SK-N-SH treated with all-trans-retinoic acid at 6 μM for 48 hours (cell line): ENCODE measurements around the gene PDF.
"Not testable (repeated sequence)": the region's sequence is repeated elsewhere in the genome, so short reads cannot be mapped to it uniquely, and the experiment has no call there.

Experiments used
- ATAC-seq: fragments of 200-7000 bp; cut with Tn5 transposase; 3 replicates; pipeline ENCODE4 v1.9.1; 2020; ENCODE audit warnings: mild to moderate bottlenecking, moderate library complexity
- ARNTL ChIP-seq: fragments of 450-650 bp; formaldehyde crosslinking; IDR thresholded peaks from 2 replicates; pipeline ENCODE4 v1.5.0; 2020; ENCODE audit warnings: low read depth, mild to moderate bottlenecking, moderate library complexity, borderline replicate concordance
- BACH2 ChIP-seq: fragments of 250-450 bp; sonication (Bioruptor Pico); IDR thresholded peaks from 2 replicates; pipeline ENCODE4 v1.9.0; 2021; ENCODE audit warnings: mild to moderate bottlenecking, borderline replicate concordance
- GLIS3 ChIP-seq: fragments of 250-450 bp; sonication (Bioruptor Pico); IDR thresholded peaks from 2 replicates; pipeline ENCODE4 v1.5.0; 2020; ENCODE audit warnings: mild to moderate bottlenecking, moderate library complexity
- ISL1 ChIP-seq: fragments of 250-450 bp; sonication (Bioruptor Pico); IDR thresholded peaks from 2 replicates; pipeline ENCODE4 v2.1.2; 2022; ENCODE audit warnings: mild to moderate bottlenecking, moderate library complexity
- PPARA ChIP-seq: fragments of 250-450 bp; sonication (Bioruptor Pico); IDR thresholded peaks from 2 replicates; pipeline ENCODE4 v1.5.0; 2020; ENCODE audit warnings: mild to moderate bottlenecking, borderline replicate concordance
- RARB ChIP-seq: fragments of 250-450 bp; sonication (Bioruptor Pico); IDR thresholded peaks from 2 replicates; pipeline ENCODE4 v1.8.0; 2021; ENCODE audit warnings: mild to moderate bottlenecking, moderate library complexity
- SNAI2 ChIP-seq: fragments of 250-450 bp; sonication (Bioruptor Pico); IDR thresholded peaks from 2 replicates; pipeline ENCODE4 v1.5.0; 2020; ENCODE audit warnings: mild to moderate bottlenecking, moderate library complexity
- TCF4 ChIP-seq: fragments of 250-450 bp; sonication (Bioruptor Pico); IDR thresholded peaks from 2 replicates; pipeline ENCODE4 v1.8.0; 2021; ENCODE audit warnings: mild to moderate bottlenecking, moderate library complexity, borderline replicate concordance
- TOX ChIP-seq: fragments of 250-450 bp; sonication (Bioruptor Pico); IDR thresholded peaks from 2 replicates; pipeline ENCODE4 v1.8.0; 2021; ENCODE audit warnings: mild to moderate bottlenecking, moderate library complexity, borderline replicate concordance
- ZC3H10 ChIP-seq: fragments of 250-450 bp; sonication (Bioruptor Pico); IDR thresholded peaks from 2 replicates; pipeline ENCODE4 v1.5.1; 2021; ENCODE audit warnings: mild to moderate bottlenecking, moderate library complexity
- ZFP3 ChIP-seq: fragments of 250-450 bp; sonication (Bioruptor Pico); IDR thresholded peaks from 2 replicates; pipeline ENCODE4 v1.5.0; 2020; ENCODE audit warnings: mild to moderate bottlenecking, moderate library complexity
- ZNF565 ChIP-seq: fragments of 450-650 bp; formaldehyde crosslinking; conservative IDR thresholded peaks from 2 replicates; pipeline ENCODE4 v1.5.0; 2020; ENCODE audit warnings: low read depth, mild to moderate bottlenecking, moderate library complexity
- ZNF70 ChIP-seq: fragments of 450-650 bp; formaldehyde crosslinking; IDR thresholded peaks from 2 replicates; pipeline ENCODE4 v1.5.0; 2020; ENCODE audit warnings: mild to moderate bottlenecking, moderate library complexity
- ZNF8 ChIP-seq: fragments of 450-650 bp; formaldehyde crosslinking; IDR thresholded peaks from 2 replicates; pipeline ENCODE4 v1.5.0; 2020; ENCODE audit warnings: mild to moderate bottlenecking, moderate library complexity
- TF ChIP-seq, protein P1 (sequence below): fragments of 250-450 bp; sonication (Bioruptor Pico); IDR thresholded peaks from 2 replicates; pipeline ENCODE4 v1.8.0; 2021; ENCODE audit warnings: low read depth, mild to moderate bottlenecking, moderate library complexity, borderline replicate concordance
- TF ChIP-seq, protein P2 (sequence below): fragments of 250-450 bp; sonication (Bioruptor Pico); IDR thresholded peaks from 2 replicates; pipeline ENCODE4 v1.8.0; 2020; ENCODE audit warnings: mild to moderate bottlenecking, moderate library complexity, borderline replicate concordance
- TF ChIP-seq, protein P3 (sequence below): fragments of 250-450 bp; sonication (Bioruptor Pico); IDR thresholded peaks from 2 replicates; pipeline ENCODE4 v1.5.1; 2020; ENCODE audit warnings: low read depth, mild to moderate bottlenecking, moderate library complexity
- TF ChIP-seq, protein P4 (sequence below): fragments of 250-450 bp; sonication (Bioruptor Pico); IDR thresholded peaks from 2 replicates; pipeline ENCODE4 v1.5.0; 2020; ENCODE audit warnings: mild to moderate bottlenecking, moderate library complexity

Gene PDF

DNA sequence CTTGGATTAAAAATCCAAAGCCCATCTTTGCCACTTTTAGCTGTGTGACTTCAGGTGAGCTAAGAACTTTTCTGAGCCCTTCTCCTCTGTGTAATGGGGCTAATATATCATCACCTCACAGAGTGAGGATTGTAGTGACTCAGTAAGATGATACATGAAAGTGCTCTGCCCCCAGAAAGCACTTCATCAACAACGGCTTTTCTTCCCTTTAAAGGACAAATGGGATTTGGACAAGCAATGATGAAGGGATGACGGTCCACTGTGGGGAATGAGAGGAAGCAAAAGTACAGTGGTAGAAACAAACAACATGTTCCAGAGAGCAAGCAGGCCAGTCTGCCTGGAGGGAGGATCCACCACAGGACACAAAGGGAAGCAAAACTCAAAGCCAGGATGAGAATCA is 35.5 kb upstream of the PDF start (continued):
- TF ChIP-seq TOX (no peak), TCF4 (CRISPR knock-in tag) (no peak), ZFP3 (CRISPR knock-in tag) (no peak)

DNA sequence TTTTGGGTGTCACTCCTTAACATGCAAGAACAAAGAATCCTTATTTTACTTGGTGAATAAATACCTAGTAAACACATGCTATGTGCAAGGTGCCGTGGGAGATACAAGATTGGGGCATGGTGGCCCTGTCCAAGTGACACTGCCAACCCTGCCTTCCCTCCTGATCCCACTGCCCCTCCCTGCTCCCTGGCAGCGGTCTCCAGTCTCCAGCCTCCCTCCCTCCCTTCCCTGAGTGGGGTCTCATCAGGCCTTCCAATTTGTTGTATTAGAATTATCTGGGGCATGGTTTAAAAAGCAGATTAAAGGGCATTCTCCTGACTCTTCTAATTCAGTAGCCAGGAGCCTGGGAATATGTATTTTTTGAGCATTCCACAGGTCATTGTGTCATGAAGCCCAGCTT is 33.7 kb upstream of the PDF start:
- no peak for ATAC-seq
- TF ChIP-seq, protein P1, sequence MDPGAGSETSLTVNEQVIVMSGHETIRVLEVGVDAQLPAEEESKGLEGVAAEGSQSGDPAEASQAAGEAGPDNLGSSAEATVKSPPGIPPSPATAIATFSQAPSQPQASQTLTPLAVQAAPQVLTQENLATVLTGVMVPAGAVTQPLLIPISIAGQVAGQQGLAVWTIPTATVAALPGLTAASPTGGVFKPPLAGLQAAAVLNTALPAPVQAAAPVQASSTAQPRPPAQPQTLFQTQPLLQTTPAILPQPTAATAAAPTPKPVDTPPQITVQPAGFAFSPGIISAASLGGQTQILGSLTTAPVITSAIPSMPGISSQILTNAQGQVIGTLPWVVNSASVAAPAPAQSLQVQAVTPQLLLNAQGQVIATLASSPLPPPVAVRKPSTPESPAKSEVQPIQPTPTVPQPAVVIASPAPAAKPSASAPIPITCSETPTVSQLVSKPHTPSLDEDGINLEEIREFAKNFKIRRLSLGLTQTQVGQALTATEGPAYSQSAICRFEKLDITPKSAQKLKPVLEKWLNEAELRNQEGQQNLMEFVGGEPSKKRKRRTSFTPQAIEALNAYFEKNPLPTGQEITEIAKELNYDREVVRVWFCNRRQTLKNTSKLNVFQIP = no peak

DNA sequence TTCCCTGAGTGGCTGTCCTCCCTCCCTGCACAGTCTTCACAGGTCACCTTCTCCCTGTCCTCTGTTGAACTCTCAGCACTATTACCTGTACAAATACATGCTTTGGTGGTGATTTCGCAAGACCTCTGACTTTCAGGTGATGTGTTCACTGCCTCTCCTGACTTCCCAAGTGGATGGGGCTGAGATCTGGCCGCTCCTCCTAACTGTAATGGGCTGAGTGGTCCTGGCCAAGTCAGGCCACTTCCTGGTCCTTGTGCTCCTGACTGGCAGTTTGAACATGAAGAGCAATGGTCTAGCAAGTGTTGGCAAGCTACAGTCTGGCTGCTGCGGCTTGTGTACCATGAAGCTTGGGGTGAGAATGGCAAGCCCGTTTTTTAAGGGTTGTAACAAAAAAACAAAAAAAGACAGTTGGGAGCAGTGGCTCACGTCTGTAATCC is 32.9 kb upstream of the PDF start:
- TF ChIP-seq GLIS3 (CRISPR knock-in tag) (no peak), SNAI2 (CRISPR knock-in tag) (no peak), PPARA (no peak), BACH2 (no peak), RARB (CRISPR knock-in tag) (no peak), ZC3H10 (CRISPR knock-in tag) (no peak), ISL1 (no peak), ARNTL (no peak), TOX (no peak)
- TF ChIP-seq, protein P1 = no peak
- TF ChIP-seq, protein P2, sequence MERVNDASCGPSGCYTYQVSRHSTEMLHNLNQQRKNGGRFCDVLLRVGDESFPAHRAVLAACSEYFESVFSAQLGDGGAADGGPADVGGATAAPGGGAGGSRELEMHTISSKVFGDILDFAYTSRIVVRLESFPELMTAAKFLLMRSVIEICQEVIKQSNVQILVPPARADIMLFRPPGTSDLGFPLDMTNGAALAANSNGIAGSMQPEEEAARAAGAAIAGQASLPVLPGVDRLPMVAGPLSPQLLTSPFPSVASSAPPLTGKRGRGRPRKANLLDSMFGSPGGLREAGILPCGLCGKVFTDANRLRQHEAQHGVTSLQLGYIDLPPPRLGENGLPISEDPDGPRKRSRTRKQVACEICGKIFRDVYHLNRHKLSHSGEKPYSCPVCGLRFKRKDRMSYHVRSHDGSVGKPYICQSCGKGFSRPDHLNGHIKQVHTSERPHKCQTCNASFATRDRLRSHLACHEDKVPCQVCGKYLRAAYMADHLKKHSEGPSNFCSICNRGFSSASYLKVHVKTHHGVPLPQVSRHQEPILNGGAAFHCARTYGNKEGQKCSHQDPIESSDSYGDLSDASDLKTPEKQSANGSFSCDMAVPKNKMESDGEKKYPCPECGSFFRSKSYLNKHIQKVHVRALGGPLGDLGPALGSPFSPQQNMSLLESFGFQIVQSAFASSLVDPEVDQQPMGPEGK (CRISPR knock-in tag) = no peak
- TF ChIP-seq, protein P3, sequence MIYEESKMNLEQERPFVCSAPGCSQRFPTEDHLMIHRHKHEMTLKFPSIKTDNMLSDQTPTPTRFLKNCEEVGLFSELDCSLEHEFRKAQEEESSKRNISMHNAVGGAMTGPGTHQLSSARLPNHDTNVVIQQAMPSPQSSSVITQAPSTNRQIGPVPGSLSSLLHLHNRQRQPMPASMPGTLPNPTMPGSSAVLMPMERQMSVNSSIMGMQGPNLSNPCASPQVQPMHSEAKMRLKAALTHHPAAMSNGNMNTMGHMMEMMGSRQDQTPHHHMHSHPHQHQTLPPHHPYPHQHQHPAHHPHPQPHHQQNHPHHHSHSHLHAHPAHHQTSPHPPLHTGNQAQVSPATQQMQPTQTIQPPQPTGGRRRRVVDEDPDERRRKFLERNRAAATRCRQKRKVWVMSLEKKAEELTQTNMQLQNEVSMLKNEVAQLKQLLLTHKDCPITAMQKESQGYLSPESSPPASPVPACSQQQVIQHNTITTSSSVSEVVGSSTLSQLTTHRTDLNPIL (CRISPR knock-in tag) = no peak
- TF ChIP-seq, protein P4, sequence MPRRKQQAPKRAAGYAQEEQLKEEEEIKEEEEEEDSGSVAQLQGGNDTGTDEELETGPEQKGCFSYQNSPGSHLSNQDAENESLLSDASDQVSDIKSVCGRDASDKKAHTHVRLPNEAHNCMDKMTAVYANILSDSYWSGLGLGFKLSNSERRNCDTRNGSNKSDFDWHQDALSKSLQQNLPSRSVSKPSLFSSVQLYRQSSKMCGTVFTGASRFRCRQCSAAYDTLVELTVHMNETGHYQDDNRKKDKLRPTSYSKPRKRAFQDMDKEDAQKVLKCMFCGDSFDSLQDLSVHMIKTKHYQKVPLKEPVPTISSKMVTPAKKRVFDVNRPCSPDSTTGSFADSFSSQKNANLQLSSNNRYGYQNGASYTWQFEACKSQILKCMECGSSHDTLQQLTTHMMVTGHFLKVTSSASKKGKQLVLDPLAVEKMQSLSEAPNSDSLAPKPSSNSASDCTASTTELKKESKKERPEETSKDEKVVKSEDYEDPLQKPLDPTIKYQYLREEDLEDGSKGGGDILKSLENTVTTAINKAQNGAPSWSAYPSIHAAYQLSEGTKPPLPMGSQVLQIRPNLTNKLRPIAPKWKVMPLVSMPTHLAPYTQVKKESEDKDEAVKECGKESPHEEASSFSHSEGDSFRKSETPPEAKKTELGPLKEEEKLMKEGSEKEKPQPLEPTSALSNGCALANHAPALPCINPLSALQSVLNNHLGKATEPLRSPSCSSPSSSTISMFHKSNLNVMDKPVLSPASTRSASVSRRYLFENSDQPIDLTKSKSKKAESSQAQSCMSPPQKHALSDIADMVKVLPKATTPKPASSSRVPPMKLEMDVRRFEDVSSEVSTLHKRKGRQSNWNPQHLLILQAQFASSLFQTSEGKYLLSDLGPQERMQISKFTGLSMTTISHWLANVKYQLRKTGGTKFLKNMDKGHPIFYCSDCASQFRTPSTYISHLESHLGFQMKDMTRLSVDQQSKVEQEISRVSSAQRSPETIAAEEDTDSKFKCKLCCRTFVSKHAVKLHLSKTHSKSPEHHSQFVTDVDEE (CRISPR knock-in tag) = no peak
- no peak for ATAC-seq

DNA sequence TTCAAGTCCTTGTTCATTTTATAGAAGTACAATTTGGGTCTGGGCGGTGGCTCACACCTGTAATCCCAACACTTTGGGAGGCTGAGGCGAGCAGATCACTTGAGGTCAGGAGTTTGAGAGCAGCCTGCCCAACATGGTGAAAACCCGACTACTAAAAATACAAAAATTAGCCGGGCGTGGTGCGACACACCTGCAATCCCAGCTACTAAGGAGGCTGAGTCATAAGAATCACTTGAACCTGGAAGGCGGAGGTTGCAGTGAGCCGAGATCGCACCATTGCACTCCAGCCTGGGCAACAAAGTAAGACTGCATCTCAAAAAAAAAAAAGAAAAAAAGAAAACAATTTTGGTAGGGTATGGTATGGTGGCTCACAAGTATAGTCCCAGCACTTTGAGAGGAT is 29.7 kb upstream of the PDF start:
- not testable (repeated sequence) for ATAC-seq

DNA sequence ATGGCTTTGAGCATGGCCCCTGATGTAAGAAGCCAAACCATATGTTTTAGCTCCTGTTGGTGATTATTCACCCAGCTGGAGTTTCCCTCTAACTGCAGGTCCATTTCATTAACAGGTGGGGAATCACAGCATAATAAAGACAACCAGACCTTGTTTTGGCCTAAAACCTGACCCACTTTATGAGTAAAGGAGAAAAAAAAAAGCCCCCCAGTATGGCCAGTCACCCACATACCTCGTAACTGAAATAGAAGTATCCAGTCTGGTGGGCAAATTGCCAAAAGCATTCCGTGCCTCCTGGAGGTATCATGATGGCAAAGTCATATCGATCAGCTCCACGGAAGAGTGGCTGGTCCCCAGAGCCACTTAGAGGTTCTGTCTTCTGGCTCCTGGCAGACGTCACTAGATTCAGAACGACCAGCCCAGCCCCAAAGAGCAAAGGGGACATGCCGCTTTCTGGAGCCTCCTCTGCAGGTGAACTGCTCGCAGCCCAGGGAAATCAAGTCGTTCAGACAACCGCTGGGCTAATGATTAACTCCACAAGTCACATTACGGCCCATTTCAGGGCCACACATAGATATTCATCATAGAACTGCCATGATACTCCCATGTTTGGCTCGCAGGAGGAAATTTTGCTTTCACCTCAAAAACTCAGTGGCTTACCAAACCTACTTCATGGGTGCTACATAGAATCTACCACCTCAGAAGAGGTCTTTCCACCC is 21.1 kb upstream of the PDF start, which contains the start of gene TMED6:
TSS of gene TMED6 (minus strand) at position 478 of the 719 bp plus-strand sequence. CDS start at position 445, 33 bp downstream.
- no peak for ATAC-seq
- TF ChIP-seq BACH2 (no peak), ZFP3 (CRISPR knock-in tag) (no peak), GLIS3 (CRISPR knock-in tag) (no peak), ZNF70 (CRISPR knock-in tag) (no peak), ZNF8 (CRISPR knock-in tag) (no peak), PPARA (no peak), TOX (no peak), ARNTL (no peak), RARB (CRISPR knock-in tag) (no peak), ZC3H10 (CRISPR knock-in tag) (no peak), ZNF565 (CRISPR knock-in tag) (no peak), ISL1 (no peak)
- TF ChIP-seq, protein P1 = no peak
- TF ChIP-seq, protein P2 (CRISPR knock-in tag) = no peak
- TF ChIP-seq, all 23 proteins: peak for 0
